Neural cell (in vitro differentiated cells): ENCODE results near the gene DUSP14. TPM values are rescaled to one million over a fixed set of nuclear protein-coding genes. Genes with fewer than 3 reads are reported as not detected.
"Not testable (repeated sequence)": the region's sequence is repeated elsewhere in the genome, so short reads cannot be mapped to it uniquely, and the experiment has no call there.

Experiments used
- H2AFZ ChIP-seq: fragments of 200-600, 300-800 bp; sonication (generic), shearing (Covaris generic); 2 replicates; pipeline ENCODE4 v1.6.0; 2014; ENCODE audit warnings: low read depth, mild to moderate bottlenecking, antibody characterized with exemption, low read length, moderate library complexity
- H3F3A ChIP-seq: fragments of 200-600 bp; shearing (Covaris generic); 2 replicates; pipeline ENCODE4 v1.6.1; 2016; ENCODE audit warnings: mild to moderate bottlenecking, moderate library complexity, mixed read lengths, antibody characterized with exemption, low read length; ENCODE audit not compliant: insufficient read depth, poor library complexity, severe bottlenecking
- H3K27ac ChIP-seq: fragments of 200-600, 300-800 bp; sonication (generic), shearing (Covaris generic); 2 replicates; pipeline ENCODE4 v1.5.1; 2014; ENCODE audit warnings: mild to moderate bottlenecking, low read length, moderate library complexity
- H3K27me3 ChIP-seq: fragments of 300-800, 200-600 bp; sonication (generic), shearing (Covaris generic); 2 replicates; pipeline ENCODE4 v1.6.0; 2014; ENCODE audit warnings: mild to moderate bottlenecking, low read depth, low read length, moderate library complexity; ENCODE audit not compliant: insufficient read depth
- H3K36me3 ChIP-seq: fragments of 300-800, 200-600 bp; sonication (generic), shearing (Covaris generic); 2 replicates; pipeline ENCODE4 v1.5.1; 2014; ENCODE audit warnings: mild to moderate bottlenecking, antibody characterized with exemption, low read length, moderate library complexity; ENCODE audit not compliant: insufficient read depth
- H3K4me2 ChIP-seq: fragments of 300-800, 200-600 bp; sonication (generic), shearing (Covaris generic); 2 replicates; pipeline ENCODE4 v1.6.0; 2014; ENCODE audit warnings: mild to moderate bottlenecking, low read length
- H3K4me3 ChIP-seq: fragments of 300-800, 200-600 bp; sonication (generic), shearing (Covaris generic); 2 replicates; pipeline ENCODE4 v1.5.1; 2014; ENCODE audit warnings: mild to moderate bottlenecking, low read length, moderate library complexity
- H3K79me2 ChIP-seq: fragments of 200-600 bp; shearing (Covaris generic); replicated peaks from 2 replicates; pipeline ENCODE4 v1.6.0; 2014; ENCODE audit warnings: mild to moderate bottlenecking, low read length, moderate library complexity; ENCODE audit not compliant: insufficient read depth
- H3K9ac ChIP-seq: fragments of 300-800, 200-600 bp; sonication (generic), shearing (Covaris generic); 2 replicates; pipeline ENCODE4 v1.6.1; 2016; ENCODE audit warnings: mild to moderate bottlenecking, low read length, mixed read lengths
- H3K9me2 ChIP-seq: fragments of 200-600 bp; shearing (Covaris generic); 2 replicates; pipeline ENCODE4 v1.6.1; 2016; ENCODE audit warnings: mild to moderate bottlenecking, low read length, mixed read lengths; ENCODE audit not compliant: insufficient read depth
- H3K9me3 ChIP-seq: fragments of 200-600, 300-800 bp; sonication (generic), shearing (Covaris generic); 2 replicates; pipeline ENCODE4 v1.6.1; 2016; ENCODE audit warnings: mild to moderate bottlenecking, mixed run types, low read length, moderate library complexity, mixed read lengths
- H4K20me1 ChIP-seq: fragments of 200-600 bp; shearing (Covaris generic); 2 replicates; pipeline ENCODE4 v1.6.1; 2016; ENCODE audit warnings: mild to moderate bottlenecking, mixed run types; ENCODE audit not compliant: insufficient read depth
- EP300 ChIP-seq: fragments of 450-650 bp; conservative IDR thresholded peaks from 2 replicates; pipeline ENCODE4 v1.6.1; 2014; ENCODE audit warnings: antibody characterized with exemption, mild to moderate bottlenecking, moderate library complexity; ENCODE audit not compliant: poor library complexity, severe bottlenecking
- EZH2 ChIP-seq: fragments of 200-600, 300-800 bp; shearing (Covaris generic), sonication (generic); IDR thresholded peaks from 2 replicates; pipeline ENCODE4 v1.6.1; 2014; ENCODE audit warnings: antibody characterized with exemption, low read length, borderline replicate concordance, mild to moderate bottlenecking; ENCODE audit not compliant: insufficient read depth, poor library complexity, severe bottlenecking
- MXI1 ChIP-seq: fragments of 450-650 bp; conservative IDR thresholded peaks from 2 replicates; pipeline ENCODE4 v1.6.1; 2014; ENCODE audit warnings: antibody characterized with exemption, mild to moderate bottlenecking; ENCODE audit not compliant: poor library complexity, severe bottlenecking
- POLR2AphosphoS5 ChIP-seq: IDR thresholded peaks from 2 replicates; pipeline ENCODE4 v1.6.1; 2012
- RAD21 ChIP-seq: fragments of 450-650 bp; conservative IDR thresholded peaks from 2 replicates; pipeline ENCODE4 v1.6.1; 2014; ENCODE audit warnings: antibody characterized with exemption, mild to moderate bottlenecking, moderate library complexity
- SMC3 ChIP-seq: fragments of 450-650 bp; conservative IDR thresholded peaks from 2 replicates; pipeline ENCODE4 v1.6.1; 2014; ENCODE audit warnings: antibody characterized with exemption, mild to moderate bottlenecking, moderate library complexity; ENCODE audit not compliant: poor library complexity
- TAF1 ChIP-seq: IDR thresholded peaks from 2 replicates; pipeline ENCODE4 v1.6.1; 2012; ENCODE audit warnings: low read depth
- polyA plus RNA-seq: library from polyadenylated mRNA; depleted of rRNA; stranded (reverse); fragments of >200 nt; gene quantifications from 2 replicates; pipeline ENCODE4 v1.2.3, GENCODE V29; 2014
- TF ChIP-seq, protein P1 (sequence below): fragments of 450-650 bp; IDR thresholded peaks from 2 replicates; pipeline ENCODE4 v1.5.1; 2014; ENCODE audit warnings: antibody characterized with exemption, mild to moderate bottlenecking, moderate library complexity; ENCODE audit not compliant: poor library complexity, severe bottlenecking
- TF ChIP-seq, protein P2 (sequence below): IDR thresholded peaks from 2 replicates; pipeline ENCODE4 v1.6.1; 2012; ENCODE audit warnings: borderline replicate concordance

Gene DUSP14
- polyA plus RNA-seq, 1 donor from 2014 or later, result 19.7 TPM

DNA sequence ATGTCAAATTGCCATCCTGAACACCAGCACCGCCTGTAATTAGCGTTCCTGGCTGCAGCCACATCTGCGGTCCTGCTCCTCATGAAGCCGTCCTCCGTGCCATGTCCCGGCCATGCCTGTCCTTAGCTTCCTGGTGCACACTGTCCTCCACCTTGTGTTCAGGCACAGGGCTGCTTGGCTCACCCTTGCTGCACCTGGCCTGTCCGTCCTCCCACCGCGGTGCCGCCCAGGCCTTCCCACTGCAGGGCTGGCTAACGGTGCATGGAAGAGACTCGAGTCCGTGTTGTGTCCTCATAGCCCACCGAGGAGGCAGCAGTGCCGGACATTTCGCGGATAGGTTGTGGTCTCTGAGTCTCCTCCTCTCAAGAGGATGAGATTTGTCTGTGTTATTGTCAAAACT is 20.4 kb downstream of the DUSP14 start:
- no peak overlapping the region for H3K9ac ChIP-seq
- no peaks in the 10 kb centered on the region for H3K9me3 ChIP-seq
- peaks cover 8% of the 10 kb centered on the region for H3K36me3 ChIP-seq
- H3K79me2 ChIP-seq, result peaks cover 15% of the 10 kb centered on the region
- no peak overlapping the region for H3K27ac ChIP-seq
- H3K4me2 ChIP-seq, result no peak overlapping the region
- H3K27me3 ChIP-seq, result no peaks in the 10 kb centered on the region
- no peaks in the 10 kb centered on the region for H4K20me1 ChIP-seq
- no peaks in the 10 kb centered on the region for H3F3A ChIP-seq
- no peak overlapping the region for H3K4me3 ChIP-seq
- H2AFZ ChIP-seq, result no peak overlapping the region
- TF ChIP-seq EP300 (no peak), SMC3 (no peak), EZH2 (no peak), RAD21 (no peak), POLR2AphosphoS5 (no peak), MXI1 (no peak), TAF1 (no peak)
- TF ChIP-seq, protein P1, sequence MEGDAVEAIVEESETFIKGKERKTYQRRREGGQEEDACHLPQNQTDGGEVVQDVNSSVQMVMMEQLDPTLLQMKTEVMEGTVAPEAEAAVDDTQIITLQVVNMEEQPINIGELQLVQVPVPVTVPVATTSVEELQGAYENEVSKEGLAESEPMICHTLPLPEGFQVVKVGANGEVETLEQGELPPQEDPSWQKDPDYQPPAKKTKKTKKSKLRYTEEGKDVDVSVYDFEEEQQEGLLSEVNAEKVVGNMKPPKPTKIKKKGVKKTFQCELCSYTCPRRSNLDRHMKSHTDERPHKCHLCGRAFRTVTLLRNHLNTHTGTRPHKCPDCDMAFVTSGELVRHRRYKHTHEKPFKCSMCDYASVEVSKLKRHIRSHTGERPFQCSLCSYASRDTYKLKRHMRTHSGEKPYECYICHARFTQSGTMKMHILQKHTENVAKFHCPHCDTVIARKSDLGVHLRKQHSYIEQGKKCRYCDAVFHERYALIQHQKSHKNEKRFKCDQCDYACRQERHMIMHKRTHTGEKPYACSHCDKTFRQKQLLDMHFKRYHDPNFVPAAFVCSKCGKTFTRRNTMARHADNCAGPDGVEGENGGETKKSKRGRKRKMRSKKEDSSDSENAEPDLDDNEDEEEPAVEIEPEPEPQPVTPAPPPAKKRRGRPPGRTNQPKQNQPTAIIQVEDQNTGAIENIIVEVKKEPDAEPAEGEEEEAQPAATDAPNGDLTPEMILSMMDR, result no peak
- TF ChIP-seq, protein P2, sequence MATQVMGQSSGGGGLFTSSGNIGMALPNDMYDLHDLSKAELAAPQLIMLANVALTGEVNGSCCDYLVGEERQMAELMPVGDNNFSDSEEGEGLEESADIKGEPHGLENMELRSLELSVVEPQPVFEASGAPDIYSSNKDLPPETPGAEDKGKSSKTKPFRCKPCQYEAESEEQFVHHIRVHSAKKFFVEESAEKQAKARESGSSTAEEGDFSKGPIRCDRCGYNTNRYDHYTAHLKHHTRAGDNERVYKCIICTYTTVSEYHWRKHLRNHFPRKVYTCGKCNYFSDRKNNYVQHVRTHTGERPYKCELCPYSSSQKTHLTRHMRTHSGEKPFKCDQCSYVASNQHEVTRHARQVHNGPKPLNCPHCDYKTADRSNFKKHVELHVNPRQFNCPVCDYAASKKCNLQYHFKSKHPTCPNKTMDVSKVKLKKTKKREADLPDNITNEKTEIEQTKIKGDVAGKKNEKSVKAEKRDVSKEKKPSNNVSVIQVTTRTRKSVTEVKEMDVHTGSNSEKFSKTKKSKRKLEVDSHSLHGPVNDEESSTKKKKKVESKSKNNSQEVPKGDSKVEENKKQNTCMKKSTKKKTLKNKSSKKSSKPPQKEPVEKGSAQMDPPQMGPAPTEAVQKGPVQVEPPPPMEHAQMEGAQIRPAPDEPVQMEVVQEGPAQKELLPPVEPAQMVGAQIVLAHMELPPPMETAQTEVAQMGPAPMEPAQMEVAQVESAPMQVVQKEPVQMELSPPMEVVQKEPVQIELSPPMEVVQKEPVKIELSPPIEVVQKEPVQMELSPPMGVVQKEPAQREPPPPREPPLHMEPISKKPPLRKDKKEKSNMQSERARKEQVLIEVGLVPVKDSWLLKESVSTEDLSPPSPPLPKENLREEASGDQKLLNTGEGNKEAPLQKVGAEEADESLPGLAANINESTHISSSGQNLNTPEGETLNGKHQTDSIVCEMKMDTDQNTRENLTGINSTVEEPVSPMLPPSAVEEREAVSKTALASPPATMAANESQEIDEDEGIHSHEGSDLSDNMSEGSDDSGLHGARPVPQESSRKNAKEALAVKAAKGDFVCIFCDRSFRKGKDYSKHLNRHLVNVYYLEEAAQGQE, result no peak
- no peaks in the 10 kb centered on the region for H3K9me2 ChIP-seq

DNA sequence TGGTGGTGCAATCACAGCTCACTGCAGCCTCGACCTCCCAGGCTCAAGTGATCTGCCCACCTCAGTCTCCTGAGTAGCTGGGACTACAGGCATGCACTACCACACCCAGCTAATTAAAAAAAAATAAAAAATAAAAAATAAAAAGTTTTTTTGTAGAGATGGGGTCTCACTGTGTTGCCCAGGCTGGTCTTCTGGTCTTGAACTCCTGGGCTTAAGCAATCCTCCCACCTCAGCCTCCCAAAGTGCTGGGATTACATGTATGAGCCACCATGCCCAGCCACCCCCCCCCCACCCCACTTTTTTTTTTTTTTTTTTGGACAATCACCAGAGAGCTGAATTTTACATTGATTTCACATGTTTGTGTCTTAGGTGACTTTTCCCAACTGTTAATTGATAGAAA is 22.0 kb downstream of the DUSP14 start:
- H3K9me3 ChIP-seq, H3K27me3 ChIP-seq, H2AFZ ChIP-seq, H4K20me1 ChIP-seq, H3K4me2 ChIP-seq, H3F3A ChIP-seq, H3K36me3 ChIP-seq, H3K27ac ChIP-seq, H3K9ac ChIP-seq, H3K4me3 ChIP-seq, H3K9me2 ChIP-seq: not testable (repeated sequence)
- H3K79me2 ChIP-seq, result peaks cover 17% of the 10 kb centered on the region

DNA sequence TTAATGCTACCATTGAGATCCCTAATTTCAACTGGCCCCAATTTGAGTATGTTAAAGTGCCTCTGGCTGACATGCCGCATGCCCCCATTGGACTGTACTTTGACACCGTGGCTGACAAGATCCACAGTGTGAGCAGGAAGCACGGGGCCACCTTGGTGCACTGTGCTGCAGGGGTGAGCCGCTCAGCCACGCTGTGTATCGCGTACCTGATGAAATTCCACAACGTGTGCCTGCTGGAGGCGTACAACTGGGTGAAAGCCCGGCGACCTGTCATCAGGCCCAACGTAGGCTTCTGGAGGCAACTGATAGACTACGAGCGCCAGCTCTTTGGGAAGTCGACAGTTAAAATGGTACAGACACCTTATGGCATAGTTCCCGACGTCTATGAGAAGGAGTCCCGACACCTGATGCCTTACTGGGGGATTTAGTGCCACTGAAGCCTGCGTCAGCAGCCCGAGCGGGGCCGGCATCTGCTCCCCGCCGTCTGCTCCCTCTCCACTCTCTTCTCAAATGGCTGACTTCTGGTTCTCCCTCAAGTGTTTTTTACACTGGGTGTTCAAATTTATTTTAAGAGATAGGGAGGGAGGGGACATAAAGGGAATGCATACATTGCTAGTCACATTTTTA is 22.9 kb downstream of the DUSP14 start:
- no peaks in the 10 kb centered on the region for H3F3A ChIP-seq
- H3K36me3 ChIP-seq, result peaks cover 12% of the 10 kb centered on the region
- H3K4me2 ChIP-seq, result no peak overlapping the region
- no peak overlapping the region for H3K9ac ChIP-seq
- H3K9me2 ChIP-seq, result no peaks in the 10 kb centered on the region
- H3K79me2 ChIP-seq, result peaks cover 17% of the 10 kb centered on the region
- H3K4me3 ChIP-seq, result no peak overlapping the region
- TF ChIP-seq EZH2, result no peak
- TF ChIP-seq RAD21, result no peak
- no peak for TF ChIP-seq EP300
- TF ChIP-seq, protein P2, result no peak
- TF ChIP-seq, protein P1, result no peak
- TF ChIP-seq TAF1, result no peak
- no peak for TF ChIP-seq SMC3
- no peak for TF ChIP-seq POLR2AphosphoS5
- no peak for TF ChIP-seq MXI1
- H3K27ac ChIP-seq, result no peak overlapping the region
- no peaks in the 10 kb centered on the region for H3K9me3 ChIP-seq
- H3K27me3 ChIP-seq, result no peaks in the 10 kb centered on the region
- H2AFZ ChIP-seq, result no peak overlapping the region
- H4K20me1 ChIP-seq, result no peaks in the 10 kb centered on the region
